Measurements from ENCODE around the gene P2RX6. TPM values are rescaled to one million over a fixed set of nuclear protein-coding genes. Genes with fewer than 3 reads are reported as not detected.
A peak's percentile ranks its signal among the peaks of the same experiment; 100 is the strongest.
"Not testable (repeated sequence)": the region's sequence is repeated elsewhere in the genome, so short reads cannot be mapped to it uniquely, and the experiment has no call there.

Gene P2RX6
- 3.4 TPM for total RNA-seq (ENCODE audit: insufficient read depth, low replicate concordance)

DNA sequence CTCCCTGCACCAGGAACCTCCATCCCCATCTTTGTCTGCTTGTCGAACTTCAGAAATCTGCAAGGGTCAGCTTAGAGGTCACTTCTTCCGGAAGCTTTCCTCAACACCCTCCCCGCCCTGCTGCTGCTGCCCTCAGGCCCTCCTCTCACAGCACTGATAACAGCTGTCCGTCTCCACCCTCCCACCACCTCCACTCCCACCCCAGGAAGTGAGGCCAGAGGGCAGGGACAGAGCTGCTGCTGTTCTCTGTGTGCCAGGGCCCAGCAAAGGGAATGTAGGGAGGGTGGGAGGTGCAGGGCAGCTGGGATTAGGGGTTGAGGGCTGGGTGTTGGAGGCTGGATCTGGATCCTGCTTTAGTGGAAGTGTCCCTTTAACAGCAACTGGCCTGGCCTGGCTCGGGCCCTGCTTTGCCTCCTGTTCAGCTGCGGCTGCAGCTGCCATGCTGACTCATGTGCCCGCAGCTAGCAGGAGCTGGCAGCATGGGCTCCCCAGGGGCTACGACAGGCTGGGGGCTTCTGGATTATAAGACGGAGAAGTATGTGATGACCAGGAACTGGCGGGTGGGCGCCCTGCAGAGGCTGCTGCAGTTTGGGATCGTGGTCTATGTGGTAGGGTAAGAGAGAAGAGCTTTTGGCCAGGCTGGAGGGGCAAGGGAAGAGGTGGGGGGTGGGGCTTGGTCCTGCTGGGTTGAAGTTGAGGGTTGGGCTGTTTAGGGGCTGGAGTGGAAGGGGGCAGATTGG lies at the start of gene P2RX6:
Gene P2RX6, plus strand, starts transcription at position 440 of the 740 bp plus-strand sequence. Its CDS starts 10 bp downstream, at position 450.
- peak; percentile 91 for DNase-seq (ENCODE audit: low spot score)

DNA sequence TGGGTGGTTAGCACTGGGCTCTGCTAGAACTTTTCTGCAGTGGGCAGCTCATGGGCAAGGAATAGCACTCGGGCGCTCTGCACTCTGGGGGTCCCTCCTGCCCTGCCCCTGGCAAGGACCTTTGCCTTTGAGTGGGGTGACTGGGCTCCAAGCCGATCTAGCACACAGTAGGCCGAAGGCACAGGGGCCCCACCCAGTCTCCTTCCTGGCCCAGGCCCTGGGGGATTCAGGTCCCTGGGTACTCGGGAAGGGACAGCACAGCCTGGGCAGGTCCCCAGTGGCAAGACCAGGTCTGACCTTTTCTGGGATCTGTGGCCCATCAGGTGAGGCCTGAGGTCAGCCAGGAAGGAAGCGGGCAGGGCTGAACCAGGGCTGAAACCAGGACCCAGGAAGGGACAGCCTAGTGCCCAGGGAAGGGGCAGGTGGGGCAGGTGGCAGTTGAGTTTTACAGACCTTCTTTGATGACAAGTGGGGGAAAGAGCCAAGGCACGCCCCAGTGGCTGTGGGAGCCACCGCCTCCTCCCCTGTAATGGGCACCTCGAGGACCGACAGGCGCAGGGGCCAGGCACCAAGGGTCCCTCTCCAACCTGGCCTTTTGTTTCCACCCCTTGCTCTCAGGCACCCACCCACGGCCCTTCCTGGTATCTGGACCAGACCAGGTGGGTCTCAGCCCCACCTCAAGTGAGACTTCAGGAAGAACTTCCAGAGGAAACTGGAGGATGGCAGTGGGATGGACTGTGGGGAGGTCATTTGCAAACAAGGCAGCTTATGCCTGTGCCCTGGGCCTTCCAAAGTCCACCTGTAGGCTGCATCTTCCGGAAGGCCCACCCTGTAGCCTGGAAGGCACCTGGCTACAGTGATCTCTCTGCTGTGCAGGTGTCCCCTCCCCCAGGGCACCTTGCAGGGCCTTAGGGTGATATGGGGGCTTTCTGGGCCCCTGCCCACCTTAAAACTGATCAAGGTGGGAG lies 48.8 kb upstream of the P2RX6 start:
- no peak for DNase-seq (ENCODE audit: low spot score)

- DNase-seq (ENCODE audit: low spot score), result no peak
Measured at GRCh38 chr22:20966883-20967696, 47.9 kb upstream of the P2RX6 start, which contains the start of gene AIFM3. AIFM3 (plus strand) TSS chr22:20967255; CDS start chr22:20967945, 690 bp downstream.

DNA sequence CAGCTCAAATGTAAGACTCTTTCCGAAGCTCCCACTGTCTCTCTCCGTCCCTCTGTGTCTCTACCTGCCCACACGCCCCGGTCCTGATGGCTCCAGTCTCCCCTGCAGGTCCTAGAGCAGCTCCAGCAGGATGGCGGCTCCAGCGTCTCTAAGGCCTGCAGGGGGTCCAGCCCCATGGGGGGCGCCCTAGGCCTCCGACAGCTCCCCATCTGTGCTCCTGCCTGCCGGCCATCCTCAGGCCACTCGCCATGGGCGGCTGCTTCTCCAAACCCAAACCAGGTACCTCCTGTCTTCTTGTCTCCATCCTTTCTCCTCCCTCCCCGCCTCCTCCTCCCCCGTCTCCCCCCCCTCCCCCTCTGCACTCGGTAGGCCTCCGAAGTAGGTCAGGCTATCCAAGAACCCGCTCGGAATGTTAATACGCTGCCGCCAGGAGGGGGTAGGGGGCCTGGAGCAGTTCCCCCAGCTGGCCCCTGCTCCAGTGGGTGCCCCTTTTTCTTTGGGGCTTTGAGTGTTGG lies 47.2 kb upstream of the P2RX6 start:
- DNase-seq (ENCODE audit: low spot score), result no peak

DNA sequence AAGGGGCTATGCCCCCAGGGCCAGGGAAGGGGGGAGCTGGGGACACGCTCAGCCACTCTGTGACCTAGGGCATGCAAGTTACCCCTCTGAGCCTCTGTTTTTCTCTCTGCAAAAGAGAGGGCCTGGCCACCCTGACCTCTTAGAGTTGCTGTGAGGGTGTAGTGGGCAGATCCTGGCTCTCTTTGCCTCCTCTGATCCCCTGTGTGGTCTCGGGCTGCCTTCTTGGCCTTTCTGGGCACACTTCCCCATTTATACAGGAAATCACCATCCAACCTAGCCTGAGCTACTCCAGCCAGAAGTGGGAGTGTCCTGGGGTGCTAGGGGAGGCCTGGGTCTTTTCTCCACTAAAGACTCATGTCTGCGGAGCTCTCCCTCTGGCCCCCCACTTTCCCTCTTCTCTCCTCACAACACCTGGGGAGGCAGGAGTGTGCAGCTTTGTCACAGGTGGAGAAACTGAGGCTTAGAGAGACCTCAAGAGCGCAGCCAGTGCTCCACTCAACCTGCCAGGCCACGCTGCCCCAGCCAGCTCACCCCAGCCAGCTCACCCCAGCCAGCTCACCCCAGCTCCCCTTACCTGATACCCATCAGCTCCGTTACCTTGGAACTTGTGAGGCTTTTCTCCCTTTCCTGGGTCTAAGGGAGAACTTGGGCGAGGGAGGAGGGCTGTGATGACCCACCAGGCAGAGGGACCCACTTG lies 46.5 kb upstream of the P2RX6 start:
- no peak for DNase-seq (ENCODE audit: low spot score)

DNA sequence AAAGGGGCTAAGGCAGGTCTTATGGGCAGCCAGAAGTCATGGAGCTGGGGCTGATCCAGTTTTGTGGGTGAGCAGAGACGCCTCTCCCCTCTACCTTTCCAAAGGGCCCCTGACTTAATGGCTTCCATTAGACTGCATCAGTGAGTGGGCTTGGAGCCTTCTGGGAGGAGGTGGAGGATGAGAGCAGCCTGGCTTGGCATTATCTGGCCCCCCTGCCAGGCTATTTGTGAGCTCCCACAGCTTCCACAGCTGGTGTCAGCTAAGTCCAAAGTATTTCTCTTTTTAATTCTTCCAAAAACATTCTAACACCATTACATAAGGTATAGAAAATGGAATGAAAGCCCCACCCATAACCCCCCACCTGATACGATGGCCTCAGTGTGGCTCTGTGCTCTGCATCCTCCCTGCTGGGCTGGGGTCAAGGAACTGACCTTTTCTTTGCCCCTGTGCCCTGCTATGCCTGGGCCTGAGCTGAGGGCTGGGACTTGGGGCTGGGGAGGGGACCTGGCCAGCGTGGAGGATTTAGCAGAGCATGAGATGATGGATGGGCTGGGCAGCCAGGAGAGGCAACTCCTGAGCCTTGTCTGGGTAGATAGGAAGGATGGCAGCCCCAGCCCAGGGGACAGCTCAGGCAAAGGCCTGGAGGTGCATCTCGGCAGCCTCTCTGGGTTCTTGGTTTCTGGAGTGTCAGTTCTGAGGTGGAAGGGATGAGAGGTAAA lies 43.9 kb upstream of the P2RX6 start:
- DNase-seq (ENCODE audit: low spot score), result no peak

GRCh38 chr22:20972014-20972694 lies 42.8 kb upstream of the P2RX6 start:
- not testable (repeated sequence) for DNase-seq (ENCODE audit: low spot score)

DNA sequence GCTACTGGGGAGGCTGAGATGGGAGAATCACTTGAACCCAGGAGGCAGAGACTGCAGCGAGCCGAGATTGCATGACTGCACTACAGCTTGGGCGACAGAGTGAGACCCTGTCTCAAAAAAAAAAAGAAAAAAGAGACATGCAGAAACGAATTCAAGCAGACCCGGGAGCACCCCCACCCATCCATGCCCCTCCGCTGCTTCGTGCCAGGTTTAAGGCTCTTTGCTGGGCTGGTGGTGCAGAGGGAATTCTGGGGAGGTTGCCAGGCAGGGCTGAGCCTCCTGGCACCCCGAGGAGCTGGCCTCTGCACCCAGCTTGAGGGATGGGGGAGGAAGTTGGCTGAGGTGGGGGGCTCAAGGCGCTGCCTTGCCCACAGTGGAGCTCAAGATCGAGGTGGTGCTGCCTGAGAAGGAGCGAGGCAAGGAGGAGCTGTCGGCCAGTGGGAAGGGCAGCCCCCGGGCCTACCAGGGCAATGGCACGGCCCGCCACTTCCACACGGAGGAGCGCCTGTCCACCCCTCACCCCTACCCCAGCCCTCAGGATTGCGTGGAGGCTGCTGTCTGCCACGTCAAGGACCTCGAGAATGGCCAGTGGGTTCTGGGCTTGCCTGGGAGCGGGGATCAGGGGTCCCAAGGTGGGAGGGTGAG lies 41.9 kb upstream of the P2RX6 start:
- DNase-seq (ENCODE audit: low spot score), result no peak

DNA sequence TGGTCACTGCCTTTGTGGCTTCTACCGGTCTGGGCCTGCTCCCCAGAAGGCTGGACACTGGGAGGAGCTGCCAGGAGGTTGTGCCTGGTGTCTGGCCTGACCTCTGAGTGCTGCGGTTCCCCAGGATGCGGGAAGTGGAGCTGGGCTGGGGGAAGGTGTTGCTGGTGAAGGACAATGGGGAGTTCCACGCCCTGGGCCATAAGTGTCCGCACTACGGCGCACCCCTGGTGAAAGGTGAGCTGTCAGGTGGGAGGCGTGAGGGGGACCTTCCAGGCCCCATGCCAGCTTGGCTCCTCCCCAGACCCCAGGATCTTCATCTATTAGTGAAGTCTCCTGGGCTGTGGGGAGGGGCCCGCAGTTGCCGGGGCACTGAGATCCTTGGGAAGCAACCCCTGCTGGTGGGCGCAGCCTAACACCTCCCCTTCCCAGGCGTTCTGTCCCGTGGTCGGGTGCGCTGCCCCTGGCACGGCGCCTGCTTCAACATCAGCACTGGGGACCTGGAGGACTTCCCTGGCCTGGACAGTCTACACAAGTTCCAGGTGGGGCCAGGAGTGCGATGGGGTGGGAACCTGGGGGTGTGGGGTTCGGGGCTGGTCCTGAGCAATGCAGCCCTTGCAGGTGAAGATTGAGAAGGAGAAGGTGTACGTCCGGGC lies 41.2 kb upstream of the P2RX6 start:
- no peak for DNase-seq (ENCODE audit: low spot score)

- no peak for DNase-seq (ENCODE audit: low spot score)
Measured at GRCh38 chr22:20974336-20974955, 40.5 kb upstream of the P2RX6 start.

DNA sequence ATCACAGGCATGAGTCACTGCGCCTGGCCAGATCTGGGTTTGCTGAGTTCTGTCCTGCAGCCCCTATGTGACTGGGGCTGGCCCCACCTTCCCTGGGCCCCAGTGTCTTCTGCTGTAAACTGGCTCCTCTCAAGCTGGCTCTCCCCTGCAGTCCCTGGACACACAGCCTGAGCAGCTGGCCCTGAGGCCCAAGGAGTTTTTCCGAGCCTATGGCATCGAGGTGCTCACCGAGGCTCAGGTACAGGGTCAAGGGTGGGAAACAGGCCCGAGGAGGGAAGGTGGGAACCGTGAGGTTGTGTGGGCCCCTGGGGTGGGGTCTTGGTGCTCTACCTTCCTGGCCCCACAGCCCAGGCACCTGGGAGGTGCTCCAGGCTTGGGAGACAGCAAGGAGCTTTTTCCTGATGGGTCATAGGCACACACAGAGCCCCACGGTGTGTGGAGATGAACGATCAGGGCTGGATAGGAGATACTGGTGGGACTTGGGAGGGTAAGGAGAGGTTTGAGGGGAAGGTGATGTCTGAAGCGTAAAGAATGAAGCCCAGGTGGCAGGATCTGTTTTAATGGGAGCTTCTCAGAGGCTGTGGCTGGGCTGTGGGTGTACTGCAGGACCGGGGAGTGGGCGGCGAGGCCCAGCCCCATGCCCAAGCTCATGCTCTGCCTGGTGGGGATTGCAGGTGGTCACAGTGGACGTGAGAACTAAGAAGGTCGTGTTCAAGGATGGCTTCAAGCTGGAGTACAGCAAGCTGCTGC lies 39.2 kb upstream of the P2RX6 start:
- DNase-seq (ENCODE audit: low spot score), result no peak

DNA sequence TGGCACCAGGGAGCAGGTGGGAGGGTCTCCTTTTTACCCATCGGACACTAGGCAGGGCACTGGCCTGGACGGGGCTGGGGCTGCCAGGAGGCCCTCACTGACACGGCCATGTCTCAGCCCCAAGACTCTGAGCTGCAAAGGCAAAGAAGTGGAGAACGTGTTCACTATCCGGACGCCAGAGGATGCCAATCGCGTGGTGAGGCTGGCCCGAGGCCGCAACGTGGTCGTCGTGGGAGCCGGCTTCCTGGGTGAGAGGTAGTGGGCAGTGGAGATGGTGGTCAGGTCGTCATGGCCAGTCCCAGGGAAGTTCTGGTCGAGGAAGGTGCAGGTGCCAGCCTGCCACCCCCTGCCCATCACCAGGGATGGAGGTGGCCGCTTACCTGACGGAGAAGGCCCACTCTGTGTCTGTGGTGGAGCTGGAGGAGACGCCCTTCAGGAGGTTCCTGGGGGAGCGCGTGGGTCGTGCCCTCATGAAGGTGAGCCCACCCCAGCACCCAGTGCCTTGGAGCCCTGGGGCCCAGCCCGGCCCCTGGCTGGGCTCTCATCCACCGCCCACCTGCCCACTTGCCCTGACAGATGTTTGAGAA lies 38.6 kb upstream of the P2RX6 start:
- DNase-seq (ENCODE audit: low spot score), result no peak

GRCh38 chr22:20977019-20977418 lies 37.9 kb upstream of the P2RX6 start:
- DNase-seq (ENCODE audit: low spot score), result no peak

- DNase-seq (ENCODE audit: low spot score), result no peak
Measured at GRCh38 chr22:20977516-20978170, 37.3 kb upstream of the P2RX6 start.

DNA sequence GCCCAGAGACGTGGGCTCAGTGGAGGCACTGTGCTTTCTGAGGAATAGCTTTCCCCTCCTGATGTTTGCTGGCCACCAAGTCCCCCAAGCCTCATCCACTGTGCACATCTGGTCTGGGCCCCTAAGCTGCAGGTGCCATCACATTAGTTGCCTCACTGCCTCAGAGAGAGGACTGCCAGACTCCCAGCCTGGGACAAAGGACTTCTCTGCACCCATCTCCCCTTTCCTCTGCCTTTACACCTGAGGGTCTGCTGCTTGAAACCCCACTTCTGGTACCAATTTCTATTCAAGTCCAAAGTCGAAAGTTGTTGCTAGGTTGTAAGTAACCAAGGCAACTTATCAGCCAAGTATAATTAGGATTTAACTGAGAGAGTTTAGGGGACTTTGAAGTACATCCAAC lies 36.5 kb upstream of the P2RX6 start:
- DNase-seq (ENCODE audit: low spot score), result no peak

GRCh38 chr22:20979243-20979809 lies 35.6 kb upstream of the P2RX6 start:
- DNase-seq (ENCODE audit: low spot score), result peak; percentile 62

Measured in umbilical cord (tissue), 2 donors.